GM12891 (cell line): Measurements from ENCODE around the gene LAT.

Experiments used
- DNase-seq: peaks from one replicate; pipeline ENCODE4 v3.0.0; 2011; ENCODE audit warnings: low spot score; ENCODE audit not compliant: insufficient read length
- FAIRE-seq: peaks from 2 replicates; lab custom pipeline; 2011; peaks lifted over from hg19 to GRCh38; lab: Jason Lieb, UNC
- PAX5 ChIP-seq: IDR thresholded peaks from 2 replicates; pipeline ENCODE4 v1.6.1; 2011; ENCODE audit warnings: low read length, moderate library complexity, mild to moderate bottlenecking; ENCODE audit not compliant: insufficient read depth, severe bottlenecking
- POLR2A ChIP-seq: IDR thresholded peaks from 2 replicates; pipeline ENCODE4 v1.6.1; 2011; ENCODE audit warnings: low read depth, low read length, control low read depth
- POLR2AphosphoS5 ChIP-seq: IDR thresholded peaks from 2 replicates; pipeline ENCODE4 v1.6.1; 2011; ENCODE audit warnings: low read depth, low read length, control low read depth
- POU2F2 ChIP-seq: IDR thresholded peaks from 2 replicates; pipeline ENCODE4 v1.6.1; 2011; ENCODE audit warnings: low read depth, mild to moderate bottlenecking, control low read depth, low read length, moderate library complexity
- SPI1 ChIP-seq: IDR thresholded peaks from 2 replicates; pipeline ENCODE4 v1.6.1; 2011; ENCODE audit warnings: low read depth, low read length, control low read depth
- TAF1 ChIP-seq: IDR thresholded peaks from 2 replicates; pipeline ENCODE4 v1.6.1; 2011; ENCODE audit warnings: low read depth, low read length, control low read depth

Gene LAT

DNA sequence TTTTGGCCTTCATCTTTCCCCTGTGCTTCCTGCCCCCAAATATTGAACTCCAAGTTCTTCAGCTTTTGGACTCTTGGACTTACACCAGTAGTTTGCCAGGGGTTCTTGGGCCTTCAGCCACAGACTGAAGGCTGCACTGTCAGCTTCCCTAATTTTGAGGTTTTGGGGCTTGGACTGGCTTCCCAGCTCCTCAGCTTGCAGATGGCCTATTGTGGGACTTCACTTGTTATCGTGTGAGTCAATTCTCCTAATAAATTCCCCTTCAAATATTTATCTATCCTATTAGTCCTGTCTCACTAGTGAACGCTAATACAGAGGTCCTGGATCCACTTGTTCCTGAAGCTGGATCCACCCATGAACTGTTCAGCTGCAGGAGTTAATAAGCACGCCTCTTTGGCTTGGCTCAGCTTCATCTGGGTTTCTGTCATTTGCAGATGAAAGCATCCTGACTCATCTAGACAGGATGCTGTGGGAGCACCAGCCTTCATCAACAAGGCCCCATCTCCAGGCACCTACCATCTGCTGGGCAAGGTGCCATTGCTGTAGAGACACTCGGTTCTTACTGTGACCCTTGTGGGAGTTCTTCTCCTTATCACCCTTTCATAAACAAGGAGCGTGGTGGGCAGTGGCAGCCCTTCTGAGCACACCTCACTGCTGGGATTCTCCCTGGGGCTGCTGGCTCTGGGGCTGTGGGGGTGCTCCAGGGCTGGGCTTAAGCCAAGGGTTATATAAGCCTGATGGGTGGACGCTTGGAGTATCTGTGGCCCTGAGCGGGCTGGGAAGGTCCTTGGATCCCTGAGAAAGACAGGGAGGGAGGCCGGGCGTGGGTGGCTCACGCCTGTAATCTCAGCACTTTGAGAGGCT lies 23.1 kb downstream of the LAT start:
- FAIRE-seq (no peak), DNase-seq (no peak)
- TF ChIP-seq PAX5 (no peak), POLR2A (no peak), POLR2AphosphoS5 (no peak), TAF1 (no peak), SPI1 (no peak), POU2F2 (no peak)

DNA sequence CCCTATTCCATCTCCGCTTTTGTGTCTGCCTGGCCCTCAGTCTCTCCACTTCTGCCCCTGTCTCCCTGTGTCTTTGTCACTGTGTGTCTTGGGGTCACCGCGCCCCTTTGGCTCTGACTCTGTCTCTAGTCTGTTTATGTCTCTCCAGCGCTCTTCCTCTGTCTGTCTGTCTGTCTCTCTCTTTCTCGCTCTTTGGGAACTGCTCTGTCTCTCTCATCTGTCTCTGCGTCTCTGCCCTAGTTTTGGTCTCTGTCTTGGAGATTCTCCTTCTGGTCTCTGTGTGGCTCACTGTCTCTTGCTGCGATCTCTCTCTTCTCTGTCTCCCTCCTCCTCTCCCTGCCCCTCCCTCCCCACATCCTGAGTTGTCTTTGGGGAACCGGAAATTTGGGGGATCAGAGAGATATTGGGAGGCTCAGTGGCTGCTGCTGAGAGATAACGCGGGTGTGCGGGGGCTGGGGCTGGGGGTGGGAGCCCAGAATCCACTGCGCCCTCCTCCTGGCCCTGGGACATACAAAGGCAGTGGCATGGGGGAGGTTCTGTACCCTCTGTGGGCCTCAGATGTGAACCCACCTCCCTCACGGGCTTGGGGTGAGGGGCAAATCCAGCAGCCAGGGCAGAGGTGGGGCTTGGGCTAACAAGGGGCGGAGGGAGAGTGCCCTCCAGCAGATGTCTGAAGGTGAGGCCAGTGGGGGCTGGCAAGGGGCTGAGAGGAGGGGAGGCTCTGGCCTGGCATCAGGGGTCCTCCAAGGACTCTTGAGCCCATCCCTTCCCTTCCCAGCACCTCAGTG lies 24.4 kb downstream of the LAT start:
- FAIRE-seq: no peak
- TF ChIP-seq TAF1 (no peak), SPI1 (no peak), POU2F2 (no peak), POLR2AphosphoS5 (no peak), PAX5 (no peak)
- DNase-seq: no peak

DNA sequence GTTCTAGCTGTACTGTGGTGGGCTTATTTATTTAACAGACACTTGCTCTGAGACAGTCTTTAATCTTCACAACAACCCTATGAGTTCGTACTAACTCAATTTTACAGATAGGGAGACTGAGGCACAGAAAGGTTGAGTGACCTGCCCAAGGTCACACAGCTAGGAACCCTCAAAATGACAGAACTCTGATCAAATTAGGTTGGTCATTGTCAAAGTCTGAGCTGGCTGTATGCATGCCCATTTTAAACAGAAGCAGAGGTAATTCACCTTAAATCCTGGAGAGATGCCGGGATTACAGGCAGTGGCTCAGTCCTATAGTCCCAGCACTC lies 24.9 kb downstream of the LAT start:
- no peak for DNase-seq
- TF ChIP-seq SPI1 (no peak), POLR2AphosphoS5 (no peak), POU2F2 (no peak), POLR2A (no peak), TAF1 (no peak)
- no peak for FAIRE-seq

DNA sequence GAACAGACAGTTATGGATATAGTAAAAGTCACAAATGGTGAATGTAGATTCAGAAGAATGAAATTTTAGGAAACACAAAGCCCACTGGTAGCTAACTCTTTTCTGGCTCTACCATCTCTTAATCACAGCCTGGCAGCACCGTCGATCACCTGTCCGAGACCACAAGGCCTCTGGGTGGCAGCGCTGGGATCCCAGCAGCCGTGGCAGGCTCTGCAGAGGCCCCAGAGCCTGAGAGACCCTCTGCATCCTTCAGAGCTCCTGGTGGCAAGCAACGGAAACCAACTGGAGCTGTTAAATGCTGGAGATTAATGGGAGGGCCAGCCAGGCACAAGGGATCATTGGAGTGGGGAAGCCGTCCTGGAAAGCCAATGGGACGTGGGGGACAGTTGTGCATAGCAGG lies 26.3 kb downstream of the LAT start:
- TF ChIP-seq SPI1: no peak
- no peak for TF ChIP-seq POU2F2
- no peak for TF ChIP-seq POLR2AphosphoS5
- TF ChIP-seq POLR2A: no peak
- TF ChIP-seq TAF1: no peak
- TF ChIP-seq PAX5: no peak
- FAIRE-seq (no peak), DNase-seq (no peak)

DNA sequence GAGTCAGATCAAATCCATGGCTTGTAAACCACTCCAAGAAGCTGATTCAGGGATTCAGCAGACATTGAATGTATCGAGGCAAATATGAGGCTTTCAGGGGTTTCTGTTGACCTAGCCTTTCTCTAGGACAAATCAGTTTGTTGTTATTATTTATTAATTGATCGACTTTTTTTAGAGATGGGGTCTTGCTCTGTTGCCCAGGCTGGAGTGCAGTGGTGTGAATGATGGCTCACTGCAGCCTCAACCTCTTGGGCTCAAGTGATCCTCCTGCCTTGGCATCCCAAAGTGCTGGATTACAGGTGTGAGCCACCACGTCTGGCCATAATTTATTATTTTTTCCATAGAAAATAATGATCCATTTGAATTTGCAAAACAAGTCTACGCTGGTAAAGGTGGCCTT lies 27.0 kb downstream of the LAT start:
- FAIRE-seq (no peak), DNase-seq (no peak)
- TF ChIP-seq PAX5: no peak
- TF ChIP-seq TAF1: no peak
- no peak for TF ChIP-seq SPI1
- no peak for TF ChIP-seq POLR2AphosphoS5
- TF ChIP-seq POU2F2: no peak

DNA sequence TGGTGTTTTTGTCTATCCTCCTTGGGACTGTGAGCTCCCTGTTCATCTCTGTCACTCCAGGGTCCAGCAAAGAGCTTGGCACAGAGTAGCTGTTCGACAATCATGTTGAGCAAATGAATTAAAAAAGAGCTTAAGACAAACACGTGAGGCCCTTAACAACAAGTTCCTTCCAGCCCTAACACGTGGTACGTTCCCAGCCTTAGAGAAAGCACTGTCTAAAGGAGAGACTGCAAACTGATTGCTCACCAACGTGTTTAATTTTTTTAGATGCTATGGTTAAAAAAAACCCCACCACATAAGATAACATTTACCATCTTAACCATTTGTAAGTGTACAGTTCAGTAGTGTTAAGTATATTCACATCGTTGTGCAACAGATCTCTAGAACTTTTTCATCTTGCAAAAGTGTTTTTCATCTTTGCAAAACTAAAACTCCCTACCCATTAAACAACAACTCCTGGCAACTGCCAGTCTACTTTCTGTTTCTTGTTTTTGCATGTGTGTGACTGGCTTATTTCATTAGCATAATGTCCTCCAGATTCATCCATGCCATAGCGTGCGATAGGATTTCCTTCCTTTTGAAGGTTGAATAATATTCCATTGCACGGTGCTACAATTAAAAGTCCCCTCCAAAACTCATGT lies 28.2 kb downstream of the LAT start:
- DNase-seq (no peak), FAIRE-seq (no peak)
- TF ChIP-seq POLR2A (no peak), POLR2AphosphoS5 (no peak), POU2F2 (no peak)

DNA sequence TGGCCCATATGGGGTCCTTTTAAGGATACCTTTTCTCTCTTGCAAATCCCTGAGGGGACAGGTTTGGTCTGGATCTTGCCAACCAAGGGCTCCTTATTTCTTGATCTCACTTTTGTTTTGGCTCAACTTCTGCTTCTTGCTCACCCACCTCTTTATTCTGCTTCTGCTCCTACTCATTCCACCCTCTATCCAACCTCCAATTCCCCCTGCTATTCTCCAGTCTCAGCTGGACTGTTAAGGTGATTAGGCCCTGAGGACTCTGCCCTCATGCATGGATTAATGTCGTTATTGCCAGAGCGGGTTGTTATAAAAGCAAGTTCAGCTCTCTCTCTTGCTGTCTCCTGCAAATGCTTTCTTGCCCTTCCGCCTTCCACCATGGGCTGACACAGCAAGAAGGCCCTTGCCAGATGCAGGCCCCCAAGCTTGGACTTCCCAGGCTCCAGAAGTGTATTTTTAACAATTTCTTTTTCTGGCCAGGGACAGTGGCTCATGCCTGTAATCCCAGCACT lies 29.8 kb downstream of the LAT start:
- no peak for FAIRE-seq
- DNase-seq: no peak
- TF ChIP-seq POLR2A (no peak), PAX5 (no peak), POLR2AphosphoS5 (no peak), SPI1 (no peak), POU2F2 (no peak), TAF1 (no peak)

DNA sequence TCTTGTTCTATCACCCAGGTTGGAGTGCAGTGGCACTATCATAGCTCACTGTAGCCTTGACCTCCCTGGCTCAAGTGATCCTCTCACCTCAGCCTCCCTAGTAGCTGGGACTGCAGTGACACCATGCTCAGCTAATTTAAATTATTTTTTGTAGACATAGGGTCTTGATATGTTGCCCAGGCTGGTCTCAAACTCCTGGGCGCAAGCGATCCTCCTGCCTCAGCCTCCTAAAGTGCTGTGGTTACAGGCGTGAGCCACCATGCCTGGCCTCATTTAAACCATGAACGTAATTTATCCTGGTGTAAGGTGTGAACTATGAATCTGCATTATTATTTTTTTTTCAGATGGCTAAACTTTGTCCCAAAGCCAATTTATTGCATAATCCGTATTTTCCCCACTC lies 37.3 kb downstream of the LAT start:
- TF ChIP-seq POLR2A: no peak
- no peak for TF ChIP-seq PAX5
- no peak for TF ChIP-seq POU2F2
- FAIRE-seq (no peak), DNase-seq (no peak)

DNA sequence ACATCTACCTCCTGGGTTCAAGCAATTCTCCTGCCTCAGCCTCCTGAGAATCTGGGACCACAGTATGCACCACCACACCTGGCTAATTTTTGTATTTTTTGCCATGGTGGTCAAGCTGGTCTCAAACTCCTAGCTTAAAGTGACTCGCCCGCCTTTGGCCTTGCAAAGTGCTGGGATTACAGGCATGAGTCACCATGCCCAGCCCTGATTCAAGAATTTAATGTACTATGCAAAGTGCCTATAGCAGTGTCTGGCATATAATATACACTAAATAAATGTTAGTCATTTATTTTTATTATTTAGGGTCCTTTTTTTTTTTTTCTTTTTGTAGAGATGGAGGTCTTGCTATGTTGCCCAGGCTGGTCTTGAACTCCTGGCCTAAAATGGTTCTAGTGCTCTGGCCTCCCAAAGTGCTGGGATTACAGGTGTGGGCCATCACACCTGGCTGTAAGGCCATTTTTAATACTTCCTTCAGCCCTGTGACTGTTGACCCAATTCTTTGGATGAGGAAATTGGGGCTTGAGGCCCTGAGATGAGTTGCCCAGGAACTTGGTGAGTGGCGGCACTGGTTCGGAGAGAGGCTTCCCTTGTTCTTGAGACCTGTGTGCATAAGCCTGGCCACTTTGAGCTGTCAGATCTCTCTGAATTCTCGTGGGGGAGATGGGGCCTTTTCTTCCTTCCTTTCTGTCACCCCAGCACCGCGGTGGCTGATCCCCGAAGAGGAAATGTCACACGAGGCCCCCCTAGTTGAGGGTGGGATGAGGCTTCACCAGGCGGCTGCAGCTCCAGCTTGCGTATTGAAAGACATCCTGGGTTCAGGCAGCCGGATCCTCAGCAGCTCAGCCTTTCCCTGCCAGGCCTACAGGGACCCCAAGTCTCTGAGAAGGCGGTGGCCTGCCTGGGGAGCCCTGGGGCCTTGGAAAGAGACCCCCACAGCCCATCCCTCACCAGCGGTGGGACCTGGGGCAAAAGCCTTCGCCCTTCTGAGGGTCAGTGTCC lies 38.7 kb downstream of the LAT start:
- DNase-seq (no peak), FAIRE-seq (no peak)
- TF ChIP-seq TAF1: no peak
- no peak for TF ChIP-seq POLR2AphosphoS5
